NCI-H82 (cell line): ENCODE results near the gene ATP1A1.

ENCODE experiments used
- DNase-seq: peaks from one replicate; lab custom pipeline; 2025; lab: John Stamatoyannopoulos, UW

Gene ATP1A1

DNA sequence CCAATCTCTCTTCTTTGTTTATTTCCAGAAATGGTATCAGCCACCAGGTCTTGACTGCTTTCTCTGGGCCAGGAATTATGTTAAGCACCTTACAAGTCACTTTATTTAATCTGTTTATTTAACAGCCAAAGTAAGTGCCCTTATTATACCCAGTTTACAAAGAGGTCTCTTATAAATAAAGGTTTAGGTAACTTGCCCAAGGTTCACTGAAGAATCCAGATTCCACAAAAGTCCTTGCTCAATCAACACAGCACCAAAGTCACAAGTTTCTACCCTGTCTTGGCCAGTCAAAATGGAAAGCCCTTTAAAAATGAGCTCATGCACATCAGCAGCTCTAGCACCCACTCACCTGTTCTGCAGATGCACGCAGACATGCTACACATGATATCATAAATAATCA is 28.0 kb upstream of the ATP1A1 start:
- DNase-seq, result peak; percentile 61

DNA sequence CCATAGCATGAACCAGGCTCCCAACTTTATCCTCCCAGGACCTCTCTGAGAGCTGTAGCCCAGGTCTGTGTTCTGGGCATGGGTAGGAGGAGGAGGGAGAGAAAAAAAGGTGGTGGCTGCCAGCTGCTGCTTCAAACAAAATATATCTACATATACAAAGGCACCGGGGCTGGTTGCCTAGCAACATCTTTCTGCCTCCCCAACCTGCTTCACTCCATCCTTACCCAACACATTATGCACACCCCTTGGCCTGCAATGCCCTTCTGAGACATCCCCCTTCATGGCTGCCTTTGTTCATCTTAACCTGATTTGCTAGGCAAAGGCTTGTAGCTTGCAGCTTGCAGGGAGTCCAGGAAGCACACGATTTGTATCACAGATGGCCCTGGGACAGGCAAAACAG is 27.2 kb upstream of the ATP1A1 start:
- peak; percentile 79 for DNase-seq

DNA sequence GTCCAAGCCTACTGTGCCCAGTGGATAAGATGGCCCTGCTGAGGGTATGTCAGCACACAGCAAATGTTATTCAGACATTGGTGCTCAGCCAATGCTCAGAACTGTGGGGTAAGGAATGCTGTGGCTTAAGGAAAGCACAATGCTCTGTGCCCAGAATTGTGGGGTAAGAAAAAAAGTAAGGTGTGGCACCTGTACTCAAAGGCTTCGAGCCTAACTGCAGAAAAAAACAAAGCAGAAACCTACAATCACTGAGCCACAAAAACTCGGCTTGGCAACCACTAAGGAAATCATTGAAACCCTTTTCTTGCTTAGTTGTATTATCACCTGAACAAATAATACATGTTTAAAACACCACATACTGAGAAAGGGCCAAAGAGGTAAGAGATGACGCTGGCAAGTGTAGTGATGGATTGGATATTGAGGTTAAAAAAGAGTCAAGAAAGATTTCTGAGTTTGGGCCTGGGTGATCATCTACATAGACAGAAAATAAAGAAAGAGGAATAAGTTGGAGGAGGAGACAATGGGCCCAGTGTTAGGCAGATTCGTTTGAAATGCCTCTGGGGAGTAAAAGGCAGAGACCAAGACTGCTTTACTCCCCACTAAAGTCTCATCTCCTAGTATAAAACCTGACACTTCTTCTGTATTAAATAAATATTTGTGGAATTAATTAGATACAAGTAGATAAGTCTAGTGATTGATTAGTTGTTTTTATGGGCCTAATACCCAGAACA is 25.9 kb upstream of the ATP1A1 start:
- peak; percentile 32 for DNase-seq

DNA sequence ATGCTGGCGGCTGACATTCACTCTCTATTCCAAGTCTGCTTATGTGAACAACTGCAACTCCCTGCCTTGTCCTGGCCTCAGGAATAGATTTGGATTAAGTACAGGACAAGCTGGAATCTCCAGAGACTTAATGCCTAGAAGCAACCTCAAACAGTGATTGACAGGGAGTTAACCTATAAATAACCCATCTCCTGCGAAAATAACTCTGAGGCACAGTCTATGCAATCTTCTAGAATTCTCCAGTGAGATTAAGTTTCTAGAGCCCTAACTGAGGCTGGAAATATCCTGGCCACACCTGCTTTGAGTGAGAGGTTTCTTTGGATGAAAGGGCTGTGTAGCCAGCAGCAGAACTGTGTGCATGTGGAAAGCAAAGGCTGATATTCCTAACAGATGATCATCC is 25.3 kb upstream of the ATP1A1 start:
- peak; percentile 94 for DNase-seq

DNA sequence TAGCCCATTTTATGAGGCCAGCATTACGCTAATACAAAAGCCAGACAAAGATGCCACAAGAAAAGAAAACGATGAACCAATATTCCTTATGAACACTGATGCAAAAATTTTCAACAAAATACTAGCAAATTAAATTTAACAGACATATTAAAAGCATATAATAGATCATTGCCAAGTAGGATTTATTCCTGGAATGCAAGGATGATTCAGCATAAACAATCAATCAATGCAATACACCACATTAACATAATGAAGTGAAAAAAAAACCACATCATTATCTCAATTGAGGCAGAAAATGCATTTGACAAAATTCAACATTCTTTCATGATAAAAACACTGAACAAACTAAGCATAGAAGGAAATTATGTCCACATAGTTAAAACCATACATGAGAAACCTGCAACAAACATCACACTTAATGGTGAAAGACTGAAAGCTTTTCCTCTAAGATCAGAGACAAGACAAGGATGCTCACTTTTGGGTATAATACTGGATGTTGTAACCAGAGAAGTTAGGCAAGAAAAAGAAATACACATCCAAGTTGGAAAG is 22.9 kb upstream of the ATP1A1 start:
- DNase-seq, result no peak

DNA sequence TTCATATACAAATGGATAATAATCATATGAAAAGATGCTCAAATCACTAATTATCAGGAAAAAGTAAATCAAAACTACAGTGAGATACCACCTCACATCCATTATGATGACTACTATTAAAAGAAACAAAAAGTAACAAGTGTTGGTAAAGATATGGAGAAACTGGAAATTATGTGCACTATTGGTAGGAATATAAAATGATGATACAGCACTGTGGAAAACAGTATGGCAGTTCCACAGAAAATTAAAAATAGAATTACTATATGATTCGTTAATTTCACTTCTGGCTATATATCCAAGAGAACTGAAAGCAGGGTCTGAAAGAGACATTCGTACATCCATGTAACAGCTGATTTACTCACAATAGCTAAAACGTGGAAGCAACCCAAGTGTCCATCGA is 21.1 kb upstream of the ATP1A1 start:
- DNase-seq, result no peak

DNA sequence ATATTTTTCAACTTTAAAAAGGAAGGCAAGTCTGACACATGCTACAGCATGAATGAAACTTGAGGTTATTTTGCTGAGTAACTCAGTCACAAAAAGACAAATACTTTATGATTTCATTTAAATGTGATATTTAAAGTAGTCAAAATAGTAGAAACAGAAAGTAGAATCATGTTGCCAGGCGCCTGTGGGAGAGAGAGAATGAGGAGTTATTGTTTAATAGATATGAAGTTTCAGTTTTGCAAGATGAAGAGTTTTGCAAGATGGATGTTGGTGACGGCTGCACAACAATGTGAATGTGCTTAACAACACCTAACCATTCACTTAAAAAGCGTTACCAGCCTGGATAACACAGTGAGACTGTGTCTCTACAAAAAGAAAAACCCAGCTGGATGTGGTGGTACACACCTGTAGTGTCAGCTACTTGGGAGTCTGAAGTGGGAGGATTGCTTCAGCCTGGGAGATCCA is 20.7 kb upstream of the ATP1A1 start:
- no peak for DNase-seq

DNA sequence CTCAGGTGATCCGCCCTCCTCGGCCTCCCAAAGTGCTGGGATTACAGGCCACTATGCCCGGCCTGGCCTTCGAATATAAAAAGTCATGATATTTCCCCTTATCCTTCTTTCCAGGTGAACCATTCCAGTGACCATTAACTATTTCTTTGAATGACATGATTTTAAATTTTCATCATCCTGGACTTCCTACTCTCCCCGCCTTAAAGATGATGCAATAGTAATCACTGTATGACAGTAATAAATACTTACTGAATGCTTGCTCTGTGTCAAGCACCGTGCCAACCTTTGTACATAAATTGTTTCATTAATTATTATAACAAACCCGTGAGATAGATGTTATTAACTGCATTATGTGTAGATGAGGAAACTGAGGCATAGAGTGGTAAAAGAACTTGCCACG is 19.9 kb upstream of the ATP1A1 start:
- DNase-seq, result no peak

DNA sequence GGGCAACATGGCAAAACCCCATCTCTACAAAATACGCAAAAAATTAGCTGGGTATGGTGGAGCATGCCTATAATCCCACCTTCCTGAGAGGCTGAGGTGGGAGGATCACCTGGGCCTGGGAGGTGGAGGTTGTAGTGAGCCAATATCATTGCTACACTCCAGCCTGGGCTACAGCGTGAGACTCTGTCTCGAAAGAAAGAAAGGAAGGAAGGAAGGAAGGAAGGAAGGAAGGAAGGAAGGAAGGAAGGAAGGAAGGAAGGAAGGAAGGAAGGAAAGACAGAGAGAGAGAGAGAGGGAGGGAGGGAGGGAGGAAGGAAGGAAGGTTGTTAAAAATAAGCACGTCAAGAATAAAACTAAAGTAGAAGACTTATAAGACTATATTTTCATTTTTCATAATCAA is 17.0 kb upstream of the ATP1A1 start:
- no peak for DNase-seq

DNA sequence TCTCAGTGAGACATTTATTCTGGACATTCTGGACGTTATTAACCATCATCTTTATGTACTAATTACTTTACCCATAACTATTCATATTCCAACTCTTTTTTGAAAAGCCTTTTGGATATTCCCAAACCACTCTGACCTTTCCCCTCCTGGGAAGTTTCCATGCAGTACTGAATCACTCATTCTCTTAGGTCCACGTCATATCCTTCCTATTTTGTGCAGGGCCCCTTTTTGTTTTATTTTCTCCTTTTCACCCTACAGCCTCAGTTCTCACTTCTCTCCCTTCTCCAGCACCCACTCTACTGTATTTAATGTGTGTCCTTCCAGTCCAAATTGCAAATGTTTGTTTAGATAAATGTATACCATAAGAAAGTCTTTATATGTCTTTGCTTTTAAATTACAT is 16.4 kb upstream of the ATP1A1 start:
- DNase-seq, result no peak

DNA sequence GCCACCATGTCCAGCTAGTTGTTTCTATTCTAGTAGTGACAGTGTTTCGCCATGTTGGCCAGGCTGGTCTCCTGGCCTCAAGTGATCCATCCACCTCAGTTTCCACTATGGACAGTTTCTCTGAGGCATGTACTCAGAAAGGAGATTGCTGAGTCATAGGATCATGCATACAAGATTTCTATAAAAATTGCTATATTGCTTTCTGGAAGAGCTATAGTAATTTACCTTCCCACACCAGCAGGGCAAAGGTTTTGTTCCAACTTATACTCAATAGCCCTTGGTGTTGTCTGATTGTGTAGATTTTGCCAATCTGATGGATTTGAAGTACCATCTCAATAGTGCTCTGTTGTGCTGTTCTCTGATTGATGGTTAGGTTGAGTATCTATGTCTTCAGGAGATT is 15.6 kb upstream of the ATP1A1 start:
- no peak for DNase-seq

DNA sequence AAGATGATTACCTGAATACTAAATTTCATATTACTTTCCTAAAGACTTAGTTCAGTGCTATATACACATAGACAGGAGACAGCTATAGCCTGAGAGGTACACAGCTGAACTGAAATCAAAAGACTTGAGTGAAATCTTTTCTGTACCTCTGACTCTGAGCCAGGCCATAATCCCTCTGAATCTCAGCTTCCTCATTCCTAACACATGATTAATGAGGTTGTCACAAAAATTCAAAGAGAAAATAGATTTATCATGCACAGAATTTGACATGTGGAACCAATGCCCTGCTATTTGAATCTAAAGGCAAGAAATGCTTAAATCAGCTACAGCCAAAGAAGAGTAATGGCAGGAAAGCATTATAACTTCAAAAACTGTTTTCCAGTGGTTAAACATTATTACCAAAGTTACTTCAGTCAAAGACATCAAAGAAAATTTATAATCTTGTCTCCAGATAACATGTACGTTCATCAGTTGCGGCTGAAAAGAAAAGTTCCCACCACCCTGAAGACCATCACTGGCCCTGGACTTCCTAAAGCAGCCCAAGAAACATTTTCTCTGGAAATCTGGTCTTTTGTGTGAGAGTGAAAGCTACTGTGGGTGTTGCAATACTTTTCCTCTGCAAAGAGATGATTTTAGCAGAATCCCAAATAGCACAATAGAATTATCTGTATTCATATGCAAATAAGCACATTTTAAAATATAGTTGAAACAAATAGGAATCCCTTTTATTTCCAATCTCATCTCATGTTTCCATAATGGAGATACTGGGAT is 13.8 kb upstream of the ATP1A1 start:
- no peak for DNase-seq

DNA sequence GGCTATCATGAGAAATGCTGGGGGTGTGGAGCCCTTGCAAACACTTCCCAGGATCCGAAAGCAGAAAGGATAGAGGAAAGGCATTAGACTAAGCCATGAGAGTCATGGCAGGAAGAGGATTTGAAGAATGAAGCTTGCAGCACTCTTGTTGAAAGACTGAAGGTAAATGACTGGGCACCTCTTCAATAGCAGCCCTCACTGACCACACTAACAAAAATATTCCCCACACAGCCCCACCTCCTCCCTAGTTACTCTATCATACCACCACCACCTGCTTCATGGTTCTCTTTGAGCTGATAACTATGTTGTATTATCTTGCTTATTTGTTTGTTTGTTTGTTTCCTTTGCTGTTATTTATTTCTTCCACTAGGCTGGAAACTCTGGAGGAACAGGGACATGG is 13.2 kb upstream of the ATP1A1 start:
- DNase-seq, result no peak

DNA sequence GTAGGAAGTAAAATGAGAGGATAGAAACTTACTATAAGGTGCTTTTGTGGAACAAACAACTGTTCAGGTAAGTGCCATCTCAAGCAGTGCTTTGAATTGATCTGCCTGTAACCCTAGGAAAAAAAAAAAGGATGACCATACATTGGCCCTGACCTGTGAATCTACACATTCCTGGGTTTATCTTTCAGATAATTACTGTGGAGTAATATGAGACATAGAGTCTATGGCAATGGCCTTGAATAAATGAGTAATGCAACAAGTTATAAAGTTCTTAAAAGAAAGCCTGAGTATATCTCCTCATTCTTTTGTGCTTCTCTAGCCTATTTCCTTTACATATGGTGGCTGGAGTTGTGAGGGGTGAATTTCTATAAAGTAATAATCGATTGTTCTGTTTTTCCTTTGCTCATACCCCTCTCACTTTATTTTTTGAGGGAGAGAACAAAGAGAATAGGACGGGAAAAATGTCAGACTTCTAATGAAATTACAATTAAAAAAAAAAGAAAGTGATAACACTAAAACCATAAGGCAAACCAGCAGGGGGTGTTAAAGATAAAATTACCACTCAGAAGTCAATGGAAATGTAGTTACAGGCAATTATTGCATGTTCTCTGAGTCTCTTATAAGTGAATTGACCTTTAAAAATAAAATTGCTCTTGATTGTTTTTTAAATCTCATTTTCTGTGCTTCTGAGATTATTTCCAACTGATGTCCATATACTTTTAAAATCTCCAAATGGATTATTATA is 12.4 kb upstream of the ATP1A1 start:
- no peak for DNase-seq

DNA sequence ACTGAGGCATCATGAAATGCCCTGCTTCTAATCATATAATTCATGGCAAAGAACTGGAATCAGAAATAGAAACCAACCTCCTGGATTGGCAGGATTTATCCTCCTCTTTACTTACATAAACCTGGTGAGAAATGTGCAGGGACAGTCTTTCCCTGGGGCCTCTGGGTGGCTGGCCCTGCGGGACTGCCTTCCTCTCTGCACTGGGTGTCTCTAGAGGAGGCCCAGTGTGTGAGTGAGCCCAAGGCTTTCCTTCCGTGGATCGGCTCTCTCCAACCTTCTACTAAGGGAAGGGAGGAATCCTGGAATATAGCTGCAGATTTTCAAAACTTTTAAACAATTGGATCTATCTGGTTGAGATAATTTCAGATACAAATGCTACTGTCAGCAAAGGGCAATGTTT is 11.4 kb upstream of the ATP1A1 start:
- no peak for DNase-seq

DNA sequence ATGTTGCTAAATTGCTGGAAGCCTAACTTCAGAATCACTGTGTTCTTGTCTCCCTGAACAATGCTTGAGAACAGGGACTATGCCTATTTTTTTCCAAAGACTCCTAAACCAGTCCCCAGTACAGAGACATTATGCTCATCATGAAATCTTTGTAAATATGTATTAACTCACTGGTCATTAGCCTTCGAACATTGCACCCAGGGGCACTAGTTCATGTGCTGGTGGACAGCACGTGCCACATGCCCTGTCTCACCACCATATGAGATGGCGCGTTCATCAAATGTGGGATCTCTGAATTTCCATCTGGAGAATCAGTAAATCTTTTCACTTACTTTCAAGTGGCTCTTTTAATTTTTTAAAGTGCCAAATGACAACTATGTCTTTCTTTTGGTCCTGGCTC is 11.0 kb upstream of the ATP1A1 start:
- no peak for DNase-seq

DNA sequence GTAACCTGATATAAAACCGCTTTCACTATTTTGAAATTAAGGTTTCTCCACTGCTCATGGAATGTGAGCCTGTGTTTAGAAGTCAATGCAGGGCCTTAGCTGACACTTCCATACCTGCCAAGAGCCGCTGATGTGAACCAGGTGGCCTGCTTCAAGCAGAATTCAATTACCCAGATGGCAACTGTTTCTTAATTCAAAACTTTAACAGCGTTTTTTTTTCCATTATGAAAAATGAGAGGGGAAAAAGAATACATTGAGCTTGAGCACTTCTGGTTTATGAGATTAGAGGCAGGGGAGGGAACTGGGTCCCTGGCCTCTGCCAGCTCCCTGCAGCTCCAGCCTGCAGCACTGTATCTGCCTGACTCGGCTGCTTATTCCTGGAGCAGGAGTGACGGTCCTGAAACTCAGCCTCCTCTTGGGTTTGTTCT is 7.7 kb upstream of the ATP1A1 start:
- peak; percentile 47 for DNase-seq

DNA sequence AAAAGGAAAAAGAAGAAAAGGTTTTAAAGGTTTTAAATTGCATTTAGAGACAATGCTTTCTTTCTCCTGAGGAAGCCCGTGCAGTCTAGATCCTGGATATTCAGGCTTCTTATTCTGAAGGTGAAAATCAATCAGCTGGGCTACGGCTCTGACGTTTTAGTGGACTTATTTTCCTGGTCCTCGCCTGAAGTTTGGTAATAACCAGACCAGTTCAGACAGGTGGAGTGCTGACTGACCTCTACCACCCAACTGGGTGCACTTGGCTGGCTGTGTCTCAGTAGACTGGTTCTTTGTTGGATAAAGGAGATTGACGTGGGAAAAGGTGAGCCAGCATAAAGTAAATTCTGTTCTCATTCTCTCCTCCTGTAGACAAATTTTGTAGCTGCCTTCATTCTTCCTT is 7.2 kb upstream of the ATP1A1 start:
- DNase-seq, result no peak

DNA sequence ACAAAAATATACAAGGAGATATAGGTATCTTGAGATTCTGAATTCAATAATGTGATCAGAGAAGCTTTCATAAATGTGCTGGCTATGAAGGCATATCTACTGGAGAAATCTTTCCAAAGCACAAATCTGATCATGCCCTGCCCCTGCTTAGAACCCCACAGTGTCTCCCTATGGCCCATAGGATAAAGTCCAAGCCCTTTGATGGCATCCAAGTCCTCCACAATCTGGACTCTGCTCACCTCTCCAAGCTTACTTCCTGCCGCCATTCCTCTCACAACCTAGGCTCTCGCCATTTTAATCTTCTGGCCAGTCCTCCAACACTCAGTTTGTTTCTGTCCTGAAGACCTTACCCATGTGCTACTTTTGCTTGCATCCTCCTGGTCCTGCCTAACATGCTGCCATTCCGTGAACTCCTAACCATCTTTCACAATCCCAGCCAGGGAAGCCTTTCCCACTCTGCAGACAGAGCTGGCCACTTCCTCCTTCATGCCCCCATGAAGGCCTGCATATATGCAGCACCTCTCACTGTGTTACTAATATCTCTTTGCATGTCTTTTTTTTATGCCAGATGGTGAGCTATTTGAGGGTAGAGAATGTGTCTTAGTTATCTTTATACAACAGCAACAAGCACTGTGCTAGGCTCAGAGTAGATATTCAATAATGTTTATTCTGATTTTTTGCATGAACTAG is 5.6 kb upstream of the ATP1A1 start:
- DNase-seq, result no peak

DNA sequence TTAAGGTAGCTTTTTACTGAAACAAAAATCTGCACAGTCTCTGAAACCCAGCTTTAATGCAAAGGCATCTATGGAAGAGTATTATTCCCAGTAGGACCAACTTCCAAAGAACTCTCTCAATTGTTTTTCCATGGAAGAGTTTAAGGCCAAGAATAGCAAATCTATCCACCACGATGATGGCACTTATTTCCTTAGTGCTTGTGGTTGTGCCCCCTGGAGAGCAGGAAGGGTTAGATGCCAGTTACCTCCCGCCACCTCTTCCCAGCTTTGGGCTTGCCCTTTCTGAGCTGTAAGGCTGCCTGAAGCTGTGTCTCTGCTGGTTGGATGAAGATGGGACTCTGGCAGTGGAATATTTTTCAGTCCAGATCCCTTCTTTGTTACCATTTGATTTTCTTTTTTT is 4.8 kb upstream of the ATP1A1 start:
- DNase-seq, result no peak

DNA sequence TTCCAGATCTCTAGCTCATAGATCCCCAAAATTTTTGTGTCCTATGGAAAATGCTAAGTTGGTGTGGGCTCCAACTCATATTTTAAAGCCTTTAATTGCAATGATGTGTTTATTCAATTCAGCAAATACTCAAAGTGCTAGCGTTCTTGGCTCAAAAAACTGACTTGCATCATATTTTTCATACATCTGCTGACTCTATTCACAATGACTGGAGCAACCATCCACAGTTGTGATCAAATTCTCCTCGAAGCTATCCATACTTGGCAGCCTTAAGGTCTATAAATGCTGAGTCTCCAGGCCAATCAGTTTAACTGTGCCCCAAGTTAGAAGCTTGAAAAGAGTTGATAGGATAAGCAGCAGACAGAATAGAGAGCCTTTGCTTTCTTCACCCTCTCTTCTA is 2.9 kb upstream of the ATP1A1 start:
- DNase-seq, result no peak

DNA sequence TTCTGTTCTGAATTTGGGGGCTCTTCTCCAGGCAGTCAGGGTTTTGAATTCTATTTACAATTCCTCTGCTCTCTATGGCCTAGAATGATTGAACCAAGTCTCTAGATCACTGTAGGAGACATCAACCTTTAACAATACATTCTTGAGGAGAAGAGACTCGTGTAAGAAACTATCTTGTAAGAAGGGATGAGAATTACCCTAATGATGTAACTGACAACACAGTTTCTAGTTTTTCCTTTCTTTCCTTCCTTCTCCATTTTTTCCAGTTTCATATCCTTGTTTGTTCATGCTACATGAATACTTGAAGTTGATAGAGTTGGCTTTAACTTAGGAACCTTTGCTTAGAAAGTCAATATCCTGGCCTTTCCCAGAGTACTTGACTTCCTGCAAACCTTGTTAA is 1.3 kb upstream of the ATP1A1 start:
- DNase-seq, result no peak
